PC-9 (cell line): ENCODE results near the gene SGMS2. TPM values are rescaled to one million over a fixed set of nuclear protein-coding genes. Genes with fewer than 3 reads are reported as not detected.
A peak's percentile ranks its signal among the peaks of the same experiment; 100 is the strongest.

Source experiments
- BruUV-seq: library from RNA; stranded (reverse); fragments of 400-500 nt; replicated peaks from 2 replicates; lab custom pipeline; 2021; lab: Mats Ljungman, UMichigan
- CTCF ChIA-PET: fragments of 300-600 bp; sonication (Branson Sonifier 250); formaldehyde crosslinking; loops from one replicate; lab custom pipeline; 2022; ENCODE audit warnings: antibody characterized with exemption; lab: Charles Lee
- POLR2A ChIA-PET: fragments of 300-600 bp; sonication (Branson Sonifier 250); formaldehyde crosslinking; loops from one replicate; lab custom pipeline; 2022; ENCODE audit warnings: antibody characterized with exemption; ENCODE audit not compliant: unreplicated experiment; lab: Charles Lee
- DNase-seq, 2 experiments: peaks; one replicate each; pipeline versions ENCODE4 v3.0.0 to v3.0.0-alpha.2; 2015 to 2022; ENCODE audit warnings: mixed read lengths in 1 of 2
- H2AFZ ChIP-seq: fragments of 200-600 bp; sonication (generic); 2 replicates; pipeline ENCODE4 v1.8.1; 2017; ENCODE audit warnings: antibody characterized with exemption
- H3F3A ChIP-seq: fragments of 200-600 bp; sonication (generic); 2 replicates; pipeline ENCODE4 v1.8.1; 2017; ENCODE audit warnings: antibody characterized with exemption, mild to moderate bottlenecking, low read depth; ENCODE audit not compliant: insufficient read depth
- H3K27ac ChIP-seq: fragments of 200-600 bp; sonication (generic); 2 replicates; pipeline ENCODE4 v1.6.1; 2016; ENCODE audit warnings: mixed run types
- H3K27me3 ChIP-seq: fragments of 200-600 bp; sonication (generic); 2 replicates; pipeline ENCODE4 v1.6.1; 2016; ENCODE audit warnings: low read depth, mixed run types; ENCODE audit not compliant: insufficient read depth
- H3K36me3 ChIP-seq: fragments of 200-600 bp; sonication (generic); 2 replicates; pipeline ENCODE4 v1.6.1; 2016; ENCODE audit warnings: low read depth, mixed run types
- H3K4me1 ChIP-seq: fragments of 200-600 bp; sonication (generic); replicated peaks from 2 replicates; pipeline ENCODE4 v1.6.1; 2016; ENCODE audit warnings: mixed run types; ENCODE audit not compliant: insufficient read depth
- H3K4me2 ChIP-seq: fragments of 200-600 bp; sonication (generic); 2 replicates; pipeline ENCODE4 v1.6.1; 2017; ENCODE audit warnings: mixed run types
- H3K4me3 ChIP-seq: fragments of 200-600 bp; sonication (generic); 2 replicates; pipeline ENCODE4 v1.6.1; 2016; ENCODE audit warnings: mixed run types
- H3K79me2 ChIP-seq: fragments of 200-600 bp; sonication (generic); 2 replicates; pipeline ENCODE4 v1.6.1; 2017; ENCODE audit warnings: low read depth, mixed run types
- H3K9me2 ChIP-seq: fragments of 200-600 bp; sonication (generic); 2 replicates; pipeline ENCODE4 v1.8.1; 2017; ENCODE audit warnings: mild to moderate bottlenecking; ENCODE audit not compliant: insufficient read depth
- H3K9me3 ChIP-seq: fragments of 200-600 bp; sonication (generic); 2 replicates; pipeline ENCODE4 v1.8.1; 2016; ENCODE audit warnings: low read depth; ENCODE audit not compliant: insufficient read depth
- H4K20me1 ChIP-seq: fragments of 200-600 bp; sonication (generic); 2 replicates; pipeline ENCODE4 v1.8.1; 2017; ENCODE audit not compliant: insufficient read depth
- EZH2 ChIP-seq: fragments of 200-600 bp; sonication (generic); IDR thresholded peaks from 2 replicates; pipeline ENCODE4 v1.8.0; 2017; ENCODE audit warnings: antibody characterized with exemption, low read depth
- intact Hi-C: fragments of 100-400 bp; cut with micrococcal nuclease; formaldehyde crosslinking; loops from one replicate; pipeline ENCODE4 v1.10.0; 2022; ENCODE audit not compliant: unreplicated experiment
- total RNA-seq: library from RNA; stranded (reverse); gene quantifications from 2 replicates; pipeline ENCODE4 v1.2.3, GENCODE V29; 2021
- TF ChIP-seq, protein P1 (sequence below): fragments of 200-600 bp; sonication (generic); conservative IDR thresholded peaks from 2 replicates; pipeline ENCODE4 v1.6.1; 2017; ENCODE audit warnings: mixed run types, antibody characterized with exemption, mild to moderate bottlenecking, moderate library complexity

Gene SGMS2
- total RNA-seq, 1 experiment from 2014 or later, result 17.0 TPM

- no peak for DNase-seq
Measured at GRCh38 chr4:107831140-107831539, 6.4 kb downstream of the SGMS2 start.

DNA sequence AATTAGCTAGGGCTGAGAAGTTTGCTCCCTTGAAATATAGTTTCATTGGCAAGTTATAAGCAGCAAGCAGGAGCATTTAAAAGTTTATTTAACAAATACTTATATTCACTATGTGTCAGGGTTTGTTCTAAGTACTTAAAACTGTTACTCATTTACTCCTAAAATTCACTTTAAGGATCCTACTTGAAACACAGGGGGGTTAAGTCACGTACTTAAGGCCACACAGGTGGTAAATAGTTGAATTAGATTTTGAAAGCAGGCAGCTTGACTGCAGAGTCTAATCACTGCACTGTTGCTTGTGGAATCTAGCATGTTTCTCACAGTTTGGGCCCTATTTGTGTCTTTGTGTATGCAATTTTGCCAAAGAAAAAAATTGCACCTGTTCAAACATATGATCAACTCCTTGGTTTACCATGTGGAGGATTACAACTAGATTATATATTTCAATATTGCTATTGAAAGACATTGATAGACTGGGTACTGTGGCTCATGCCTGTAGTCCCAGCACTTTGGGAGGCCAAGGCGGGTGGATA lies 7.6 kb downstream of the SGMS2 start:
- intact Hi-C loops, result no loop called here
- Histone ChIP-seq H3K4me1 (peaks cover 4% of the 10 kb centered on the region; the same call in 1 of the 2 replicates), H2AFZ (no peak overlapping the region), H3K4me3 (no peak overlapping the region), H3K27me3 (no peaks in the 10 kb centered on the region), H3K36me3 (no peaks in the 10 kb centered on the region), H3K4me2 (no peak overlapping the region), H3F3A (no peaks in the 10 kb centered on the region), H3K79me2 (no peaks in the 10 kb centered on the region), H3K9me2 (no peaks in the 10 kb centered on the region), H4K20me1 (no peaks in the 10 kb centered on the region), H3K27ac (no peak overlapping the region), H3K9me3 (no peaks in the 10 kb centered on the region)
- DNase-seq, result no peak
- TF ChIP-seq, protein P1, sequence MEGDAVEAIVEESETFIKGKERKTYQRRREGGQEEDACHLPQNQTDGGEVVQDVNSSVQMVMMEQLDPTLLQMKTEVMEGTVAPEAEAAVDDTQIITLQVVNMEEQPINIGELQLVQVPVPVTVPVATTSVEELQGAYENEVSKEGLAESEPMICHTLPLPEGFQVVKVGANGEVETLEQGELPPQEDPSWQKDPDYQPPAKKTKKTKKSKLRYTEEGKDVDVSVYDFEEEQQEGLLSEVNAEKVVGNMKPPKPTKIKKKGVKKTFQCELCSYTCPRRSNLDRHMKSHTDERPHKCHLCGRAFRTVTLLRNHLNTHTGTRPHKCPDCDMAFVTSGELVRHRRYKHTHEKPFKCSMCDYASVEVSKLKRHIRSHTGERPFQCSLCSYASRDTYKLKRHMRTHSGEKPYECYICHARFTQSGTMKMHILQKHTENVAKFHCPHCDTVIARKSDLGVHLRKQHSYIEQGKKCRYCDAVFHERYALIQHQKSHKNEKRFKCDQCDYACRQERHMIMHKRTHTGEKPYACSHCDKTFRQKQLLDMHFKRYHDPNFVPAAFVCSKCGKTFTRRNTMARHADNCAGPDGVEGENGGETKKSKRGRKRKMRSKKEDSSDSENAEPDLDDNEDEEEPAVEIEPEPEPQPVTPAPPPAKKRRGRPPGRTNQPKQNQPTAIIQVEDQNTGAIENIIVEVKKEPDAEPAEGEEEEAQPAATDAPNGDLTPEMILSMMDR, result no peak
- no peak for TF ChIP-seq EZH2
- ChIA-PET CTCF (no interaction called here), POLR2A (no interaction called here)
- BruUV-seq, result no TSS peak

More at GRCh38 chr4:107831140-107831539, 6.4 kb downstream of the SGMS2 start:
- no TSS peak for BruUV-seq
- intact Hi-C loops, result no loop called here
- ChIA-PET CTCF (no interaction called here), POLR2A (no interaction called here)
- H3K9me3 ChIP-seq, result no peaks in the 10 kb centered on the region
- H4K20me1 ChIP-seq, result no peaks in the 10 kb centered on the region
- no peak overlapping the region for H3K27ac ChIP-seq
- H3K27me3 ChIP-seq, result no peaks in the 10 kb centered on the region
- peaks cover 5% of the 10 kb centered on the region; the same call in 1 of the 2 replicates for H3K79me2 ChIP-seq
- no peak overlapping the region for H3K4me2 ChIP-seq
- no peaks in the 10 kb centered on the region for H3K9me2 ChIP-seq
- H2AFZ ChIP-seq, result no peak overlapping the region
- H3K36me3 ChIP-seq, result no peaks in the 10 kb centered on the region
- H3K4me3 ChIP-seq, result no peak overlapping the region
- peaks cover 13% of the 10 kb centered on the region for H3K4me1 ChIP-seq
- TF ChIP-seq, protein P1, result no peak
- no peak for TF ChIP-seq EZH2
- no peaks in the 10 kb centered on the region for H3F3A ChIP-seq

DNA sequence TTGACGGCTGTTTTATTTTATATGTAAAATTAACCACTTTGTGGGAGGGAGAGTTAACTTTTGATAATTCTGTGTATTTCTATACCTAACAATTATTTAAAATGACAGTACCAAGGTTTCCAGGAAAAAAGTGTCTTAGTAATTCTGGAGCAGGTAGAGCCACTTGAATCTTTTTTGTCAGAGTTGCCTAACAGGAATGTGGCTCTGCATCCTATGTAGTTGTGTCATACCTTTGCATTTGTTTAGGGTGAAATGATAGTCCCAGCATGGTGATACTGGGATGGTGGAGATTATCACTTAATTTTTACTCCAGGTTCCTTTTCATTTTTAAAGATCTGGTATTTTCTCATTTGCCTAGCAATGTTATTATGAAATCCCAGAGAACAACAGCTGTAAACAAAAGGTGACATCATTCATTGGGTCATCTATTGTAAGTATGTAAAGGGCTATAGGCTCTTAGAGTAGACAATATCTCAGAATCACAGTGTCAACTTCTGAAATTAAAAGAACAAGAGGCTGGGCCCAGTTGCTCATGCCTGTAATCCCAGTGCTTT lies 9.6 kb downstream of the SGMS2 start:
- no peak overlapping the region for H3K4me2 ChIP-seq
- intact Hi-C loops, result no loop called here
- H3K27me3 ChIP-seq, result no peaks in the 10 kb centered on the region
- TF ChIP-seq, protein P1, result no peak
- TF ChIP-seq EZH2, result no peak
- H3F3A ChIP-seq, result no peaks in the 10 kb centered on the region
- no peaks in the 10 kb centered on the region for H3K9me2 ChIP-seq
- BruUV-seq, result no TSS peak
- H4K20me1 ChIP-seq, result no peaks in the 10 kb centered on the region
- H3K79me2 ChIP-seq, result no peaks in the 10 kb centered on the region
- H3K27ac ChIP-seq, result no peak overlapping the region
- H3K9me3 ChIP-seq, result no peaks in the 10 kb centered on the region
- ChIA-PET POLR2A (no interaction called here), CTCF (no interaction called here)
- no peak overlapping the region for H3K4me3 ChIP-seq
- H2AFZ ChIP-seq, result no peak overlapping the region
- peaks cover 14% of the 10 kb centered on the region; the same call in 1 of the 2 replicates for H3K4me1 ChIP-seq
- no peaks in the 10 kb centered on the region for H3K36me3 ChIP-seq
- peak in 1 of 2 experiments; percentile 49 for DNase-seq
